Breast epithelium (tissue), 4 donors: Measurements from ENCODE around the gene CFAP20DC. TPM values are rescaled to one million over a fixed set of nuclear protein-coding genes. Genes with fewer than 3 reads are reported as not detected.

Source experiments
- DNase-seq, 2 donors: peaks; one replicate each; pipeline ENCODE4 v3.0.0-alpha.2; 2019; ENCODE audit warnings: low spot score in 2 of 2
- H3K27ac ChIP-seq, 2 donors: fragments of 200-600 bp; sonication (generic) in 1 of 2; one replicate each; pipeline ENCODE4 v1.5.1; 2016 to 2019; ENCODE audit warnings: mild to moderate bottlenecking in 1 of 2
- H3K27me3 ChIP-seq, 2 donors: fragments of 200-600 bp; sonication (generic) in 1 of 2; one replicate each; pipeline versions ENCODE4 v1.5.1 to v1.6.0; 2017 to 2019; ENCODE audit warnings: control low read depth in 1 of 2, mild to moderate bottlenecking in 1 of 2
- H3K36me3 ChIP-seq: fragments of 200-600 bp; one replicate; pipeline ENCODE4 v1.5.1; 2019
- H3K4me1 ChIP-seq, 2 donors: fragments of 200-600 bp; sonication (generic); one replicate each; pipeline ENCODE4 v1.5.1; 2016 to 2019; ENCODE audit warnings: control low read depth in 1 of 2
- H3K4me3 ChIP-seq, 3 donors: fragments of 200-600 bp; sonication (generic); 1 replicate in 2 of 3; 2 replicates in 1 of 3; pipeline ENCODE4 v1.5.1; 2016 to 2019; ENCODE audit warnings: mild to moderate bottlenecking in 3 of 3, moderate library complexity in 2 of 3
- H3K9me3 ChIP-seq, 2 donors: fragments of 200-600 bp; sonication (generic) in 1 of 2; one replicate each; pipeline ENCODE4 v1.5.1; 2016 to 2019; ENCODE audit warnings: control low read depth in 1 of 2
- CTCF ChIP-seq, 3 donors: fragments of 450-650 bp; IDR thresholded peaks; one replicate each; pipeline ENCODE4 v1.5.1; 2016 to 2017; ENCODE audit warnings: antibody characterized with exemption in 3 of 3, mild to moderate bottlenecking in 3 of 3, moderate library complexity in 3 of 3
- POLR2A ChIP-seq: fragments of 450-650 bp; IDR thresholded peaks from one replicate; pipeline ENCODE4 v1.6.1; 2016; ENCODE audit warnings: antibody characterized with exemption, mild to moderate bottlenecking, moderate library complexity
- POLR2AphosphoS5 ChIP-seq, 3 donors: sonication (generic); formaldehyde crosslinking; IDR thresholded peaks; one replicate each; pipeline ENCODE4 v1.6.1; 2017; ENCODE audit warnings: antibody characterized with exemption in 3 of 3
- intact Hi-C: fragments of 100-400 bp; cut with DNase I; formaldehyde crosslinking; loops from one replicate; pipeline ENCODE4 v1.15.1; 2023; ENCODE audit warnings: low total_unique reads
- total RNA-seq, 3 donors: library from RNA; depleted of rRNA; stranded (reverse); fragments of >200 nt; gene quantifications; one replicate each; pipeline ENCODE4 v1.1.0, GENCODE V29; 2016

CFAP20DC gene
- total RNA-seq, 3 donors from 2014 or later: 0.44 to 3.3 (median 2.4) TPM

DNA sequence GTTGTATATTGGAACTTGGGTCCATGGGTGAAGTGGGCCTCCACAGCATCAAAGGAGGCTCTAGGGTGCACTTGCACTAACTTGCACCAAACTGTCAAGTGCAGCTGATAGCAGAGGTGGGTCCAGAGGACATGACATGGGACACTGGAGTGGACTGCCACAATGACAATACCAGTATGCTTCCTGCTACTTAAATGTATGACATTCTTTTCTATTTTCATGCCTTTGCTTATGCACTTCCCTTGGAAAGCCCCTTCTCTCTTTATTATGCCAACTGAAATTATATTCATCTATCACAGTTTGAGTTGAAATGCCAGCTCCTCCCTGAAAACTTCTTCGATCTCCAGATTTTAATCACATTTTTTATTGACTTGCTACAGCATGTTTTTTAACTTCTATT lies 101.8 kb downstream of the CFAP20DC start:
- TF ChIP-seq CTCF (IDR thresholded peaks at IDR 0.05): no peak
- TF ChIP-seq POLR2A: no peak
- intact Hi-C loops: no loop called here
- no peaks in the 10 kb centered on the region for H3K9me3 ChIP-seq

DNA sequence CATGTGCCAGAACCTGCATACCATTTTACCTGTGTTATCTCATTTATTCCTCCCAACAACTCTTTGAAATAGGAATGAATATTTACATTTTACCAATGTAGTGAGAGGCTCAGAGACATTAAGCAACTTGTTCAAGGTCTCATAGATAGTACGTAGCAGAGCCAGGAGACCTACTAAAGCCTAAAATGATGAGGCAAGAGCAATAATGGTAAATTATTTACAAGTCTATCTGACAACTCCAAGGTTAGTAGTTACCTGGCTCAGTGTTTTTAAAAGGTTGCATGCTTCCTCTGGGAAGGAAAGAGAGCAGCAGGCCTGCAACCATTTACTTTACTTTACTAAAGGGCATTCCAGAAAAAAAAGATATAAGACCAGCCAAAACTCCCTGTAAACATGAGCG lies 103.0 kb downstream of the CFAP20DC start:
- H3K36me3 ChIP-seq: no peaks in the 10 kb centered on the region
- intact Hi-C loops: no loop called here
- no peak for TF ChIP-seq POLR2A

More for the DNA sequence above, 101.8 kb downstream of the CFAP20DC start:
- no peak for DNase-seq
- no peaks in the 10 kb centered on the region for H3K36me3 ChIP-seq
- no peaks in the 10 kb centered on the region for H3K27me3 ChIP-seq
- H3K27ac ChIP-seq: no peak overlapping the region
- H3K4me3 ChIP-seq: no peak overlapping the region
- H3K4me1 ChIP-seq: no peaks in the 10 kb centered on the region

GRCh38 chr3:58938057-58938456 lies 111.8 kb downstream of the CFAP20DC start:
- Histone ChIP-seq H3K4me3 (no peak overlapping the region), H3K4me1 (no peaks in the 10 kb centered on the region), H3K27me3 (no peaks in the 10 kb centered on the region), H3K27ac (no peak overlapping the region), H3K36me3 (no peaks in the 10 kb centered on the region), H3K9me3 (no peaks in the 10 kb centered on the region)
- TF ChIP-seq CTCF (IDR thresholded peaks at IDR 0.05) (no peak), POLR2AphosphoS5 (IDR thresholded peaks at IDR 0.05) (no peak), POLR2A (no peak)
- intact Hi-C loops: no loop called here
- no peak for DNase-seq

More for the DNA sequence above, 103.0 kb downstream of the CFAP20DC start:
- no peaks in the 10 kb centered on the region for H3K4me1 ChIP-seq
- no peaks in the 10 kb centered on the region for H3K27me3 ChIP-seq
- no peaks in the 10 kb centered on the region for H3K9me3 ChIP-seq
- no peak for DNase-seq
- no peak overlapping the region for H3K27ac ChIP-seq
- H3K4me3 ChIP-seq: no peak overlapping the region

DNA sequence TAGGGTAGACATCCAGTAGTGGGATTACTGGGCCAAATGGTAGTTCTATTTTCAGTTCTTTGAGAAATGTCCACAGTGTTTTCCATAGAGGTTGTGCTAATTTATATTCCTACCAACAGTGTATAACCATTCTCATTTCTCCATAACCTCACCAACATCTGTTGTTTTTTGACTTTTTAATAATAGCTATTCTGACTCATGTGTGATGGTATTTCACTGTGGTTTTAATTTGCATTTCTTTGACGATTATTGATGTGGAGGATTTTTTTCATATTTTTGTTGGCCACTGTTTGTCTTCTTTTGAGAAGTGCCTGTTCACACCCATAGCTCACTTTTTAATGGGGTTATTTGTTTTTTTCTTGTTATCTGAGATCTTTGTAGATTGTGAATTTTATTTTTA lies 125.2 kb downstream of the CFAP20DC start:
- intact Hi-C loops: no loop called here
- no peaks in the 10 kb centered on the region for H3K36me3 ChIP-seq
- H3K4me1 ChIP-seq: no peaks in the 10 kb centered on the region
- H3K4me3 ChIP-seq: no peak overlapping the region
- H3K9me3 ChIP-seq: peaks cover 0 to 6% of the 10 kb centered on the region in 2 donors
- no peak overlapping the region for H3K27ac ChIP-seq
- H3K27me3 ChIP-seq: no peaks in the 10 kb centered on the region
- no peak for TF ChIP-seq POLR2A
- no peak for TF ChIP-seq POLR2AphosphoS5 (IDR thresholded peaks at IDR 0.05)
- no peak for TF ChIP-seq CTCF (IDR thresholded peaks at IDR 0.05)
- no peak for DNase-seq

GRCh38 chr3:58900386-58900785 lies 149.4 kb downstream of the CFAP20DC start:
- no peaks in the 10 kb centered on the region for H3K4me1 ChIP-seq
- TF ChIP-seq POLR2A (no peak), POLR2AphosphoS5 (IDR thresholded peaks at IDR 0.05) (no peak), CTCF (IDR thresholded peaks at IDR 0.05) (no peak)
- no peaks in the 10 kb centered on the region for H3K36me3 ChIP-seq
- no peak overlapping the region for H3K27ac ChIP-seq
- no peak overlapping the region for H3K4me3 ChIP-seq
- H3K27me3 ChIP-seq: no peaks in the 10 kb centered on the region
- DNase-seq: no peak
- no peaks in the 10 kb centered on the region for H3K9me3 ChIP-seq
- intact Hi-C loops: no loop called here

DNA sequence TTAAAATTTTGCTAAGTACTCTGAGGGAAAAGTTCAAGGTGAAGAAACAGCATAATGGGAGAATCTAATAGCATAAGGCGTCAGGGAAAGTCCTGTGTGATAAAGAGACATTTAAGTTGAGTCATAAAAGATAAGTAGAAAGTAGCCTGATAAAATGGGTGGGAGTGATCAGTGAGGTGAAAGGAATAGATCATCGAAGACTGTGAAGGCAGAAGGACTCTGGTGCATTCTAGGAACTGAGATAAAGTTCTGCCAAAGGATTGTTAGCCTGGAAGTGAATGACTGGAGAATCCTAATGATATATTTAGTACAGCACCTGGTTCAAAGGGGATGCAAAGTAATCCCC lies 149.9 kb downstream of the CFAP20DC start:
- TF ChIP-seq CTCF (IDR thresholded peaks at IDR 0.05): no peak
- no peak for TF ChIP-seq POLR2A
- no peak for TF ChIP-seq POLR2AphosphoS5 (IDR thresholded peaks at IDR 0.05)
- H3K27ac ChIP-seq: no peak overlapping the region
- no peak overlapping the region for H3K4me3 ChIP-seq
- H3K36me3 ChIP-seq: no peaks in the 10 kb centered on the region
- H3K27me3 ChIP-seq: no peaks in the 10 kb centered on the region
- intact Hi-C loops: no loop called here
- no peak for DNase-seq
- H3K4me1 ChIP-seq: no peaks in the 10 kb centered on the region
- H3K9me3 ChIP-seq: peaks cover 0 to 1% of the 10 kb centered on the region in 2 donors
